PC-9 (cell line): ENCODE results near the gene DAB1.

Experiments used
- CTCF ChIP-seq: fragments of 200-600 bp; sonication (generic); conservative IDR thresholded peaks from 2 replicates; pipeline ENCODE4 v1.6.1; 2017; ENCODE audit warnings: mixed run types, antibody characterized with exemption, mild to moderate bottlenecking, moderate library complexity
- EZH2 ChIP-seq: fragments of 200-600 bp; sonication (generic); IDR thresholded peaks from 2 replicates; pipeline ENCODE4 v1.8.0; 2017; ENCODE audit warnings: antibody characterized with exemption, low read depth

GRCh38 chr1:57380923-57381322, 42.9 kb downstream of the DAB1 start:
- TF ChIP-seq CTCF = no peak
- TF ChIP-seq EZH2 = no peak
